GM18517 (cell line): ENCODE data around the gene FGFR2.

ENCODE experiments used
- ATAC-seq: cut with Tn5 transposase; IDR thresholded peaks from one replicate; pipeline ENCODE4 v1.9.1; 2021; ENCODE audit warnings: mild to moderate bottlenecking, moderate library complexity; ENCODE audit not compliant: unreplicated experiment

The FGFR2 gene

DNA sequence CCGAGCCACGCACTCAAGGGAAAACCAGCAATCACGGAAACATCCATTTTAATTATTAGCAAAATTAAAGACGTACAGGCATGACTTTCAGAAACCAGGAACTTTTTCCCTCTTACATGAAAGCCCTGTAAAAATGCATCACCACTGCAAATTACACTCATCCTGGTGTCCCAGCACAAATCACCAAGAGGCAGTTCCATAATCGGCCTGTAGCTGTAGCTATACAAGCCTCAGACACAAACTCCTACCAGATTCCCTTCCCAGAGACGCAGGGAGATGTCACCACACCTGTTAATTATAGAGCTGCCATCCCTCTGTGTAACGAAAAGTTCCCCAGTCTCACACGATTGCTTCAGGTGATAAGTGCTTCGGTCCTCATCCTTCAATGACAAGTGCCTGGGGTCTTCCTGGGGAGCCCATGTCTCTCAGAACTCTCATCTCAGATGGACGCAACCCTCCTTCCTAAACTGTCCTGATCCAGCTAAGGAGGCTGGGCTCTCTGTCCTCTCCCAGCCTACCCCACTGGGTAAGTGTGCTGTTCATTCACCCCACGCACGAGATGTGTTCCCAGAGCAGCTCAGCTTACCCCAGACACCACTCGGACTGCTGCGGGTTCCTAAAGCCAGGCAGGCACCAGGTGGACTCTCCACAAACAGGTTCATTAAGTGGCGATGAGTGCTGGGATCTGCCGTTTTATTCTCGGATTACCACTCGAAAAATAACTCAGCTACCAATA, 5.9 kb downstream of the FGFR2 start:
- ATAC-seq = no peak

DNA sequence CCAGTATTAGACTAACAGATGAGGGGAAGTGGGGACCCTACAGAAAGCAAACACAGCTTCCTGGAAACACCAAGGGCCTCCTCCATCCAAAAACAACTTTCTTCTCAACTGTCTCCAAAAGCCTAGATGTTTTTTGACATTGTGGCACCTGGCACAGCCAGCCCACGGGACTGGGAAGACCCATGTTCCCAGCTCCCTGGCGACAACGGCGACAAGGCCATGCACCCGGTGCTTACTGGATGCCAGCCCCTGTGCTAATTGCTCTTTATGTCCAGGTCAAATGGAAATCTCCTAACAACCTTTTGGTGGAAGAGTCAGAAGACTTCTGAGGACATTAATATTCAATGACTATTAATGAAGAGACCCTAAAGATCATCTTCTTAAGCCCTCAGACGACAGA, 7.1 kb downstream of the FGFR2 start:
- no peak for ATAC-seq

DNA sequence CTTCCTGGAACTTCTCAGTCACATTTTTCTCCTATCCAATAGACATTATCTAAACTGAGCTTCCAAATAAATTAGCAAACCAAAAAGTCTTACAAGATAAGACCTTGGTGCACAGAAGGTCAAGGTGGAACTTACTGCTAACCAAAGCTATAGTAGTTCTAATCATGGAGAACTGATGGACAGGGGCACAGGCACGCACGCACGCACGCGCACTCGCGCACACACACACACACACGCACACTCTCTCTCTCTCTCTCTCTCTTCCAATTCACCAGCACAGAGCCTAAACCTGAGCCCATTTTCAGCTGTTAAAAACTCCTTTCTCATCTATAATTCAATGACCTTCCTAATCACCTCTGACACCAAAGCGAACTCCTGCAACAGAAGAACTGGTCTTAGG, 7.5 kb downstream of the FGFR2 start:
- ATAC-seq = no peak

DNA sequence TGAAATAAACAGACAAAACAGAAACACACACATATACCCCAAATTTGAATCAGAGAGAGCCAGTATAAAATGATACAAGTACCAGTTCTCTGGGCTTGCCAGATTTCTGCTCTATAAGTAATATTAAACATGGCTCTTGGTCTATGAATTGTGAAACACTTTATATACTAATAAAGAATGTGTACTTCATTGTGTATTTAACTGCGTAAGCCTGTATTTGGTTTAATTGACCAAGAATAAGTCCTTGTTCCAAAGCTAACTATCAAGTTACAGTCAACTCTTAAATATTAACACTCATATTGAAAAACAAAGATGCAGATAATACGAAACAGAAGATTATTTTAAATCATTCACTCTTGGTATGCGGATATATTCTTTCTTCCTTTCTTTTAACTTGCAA, 8.7 kb downstream of the FGFR2 start:
- no peak for ATAC-seq

DNA sequence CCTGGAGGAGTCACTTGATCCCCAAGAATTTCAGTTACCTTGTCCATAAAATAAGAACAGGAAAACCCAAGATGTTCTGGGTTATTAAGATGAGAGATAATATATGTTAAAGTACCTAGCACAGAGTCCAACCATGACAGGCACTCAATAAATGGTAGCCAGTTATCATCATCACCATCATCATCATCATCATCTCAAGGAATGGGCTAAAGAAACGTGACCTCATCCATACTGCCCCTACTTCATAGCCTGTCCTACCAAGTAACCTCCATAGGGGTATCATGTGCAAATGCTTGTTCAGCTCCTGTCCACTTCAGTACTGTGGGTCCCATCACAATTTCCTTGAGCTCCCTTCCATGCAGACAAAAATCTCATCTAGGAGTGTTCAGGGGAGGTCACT, 14.4 kb downstream of the FGFR2 start:
- ATAC-seq = no peak

- no peak for ATAC-seq
Measured at GRCh38 chr10:121583258-121583657, 15.0 kb downstream of the FGFR2 start.

GRCh38 chr10:121580276-121581116, 17.7 kb downstream of the FGFR2 start:
- ATAC-seq = no peak

DNA sequence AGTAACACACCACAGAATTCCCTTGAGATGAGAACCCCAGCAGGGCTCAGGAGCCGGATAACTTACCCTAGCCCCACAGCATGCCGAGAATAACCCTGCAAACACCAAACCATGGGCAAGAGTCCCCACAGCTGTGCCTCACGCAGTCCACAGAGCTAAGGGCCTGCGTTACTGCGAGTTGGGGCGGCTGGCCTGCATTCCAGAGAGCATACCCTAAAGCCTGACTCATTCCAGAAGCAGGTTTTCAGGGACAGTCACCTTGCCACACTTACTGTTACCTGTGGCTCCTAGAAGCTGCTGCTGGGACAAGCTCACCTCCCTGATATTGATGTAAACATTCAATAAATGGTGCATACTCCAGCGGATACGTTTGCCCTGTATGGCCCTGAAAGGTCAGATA, 18.6 kb downstream of the FGFR2 start:
- no peak for ATAC-seq

DNA sequence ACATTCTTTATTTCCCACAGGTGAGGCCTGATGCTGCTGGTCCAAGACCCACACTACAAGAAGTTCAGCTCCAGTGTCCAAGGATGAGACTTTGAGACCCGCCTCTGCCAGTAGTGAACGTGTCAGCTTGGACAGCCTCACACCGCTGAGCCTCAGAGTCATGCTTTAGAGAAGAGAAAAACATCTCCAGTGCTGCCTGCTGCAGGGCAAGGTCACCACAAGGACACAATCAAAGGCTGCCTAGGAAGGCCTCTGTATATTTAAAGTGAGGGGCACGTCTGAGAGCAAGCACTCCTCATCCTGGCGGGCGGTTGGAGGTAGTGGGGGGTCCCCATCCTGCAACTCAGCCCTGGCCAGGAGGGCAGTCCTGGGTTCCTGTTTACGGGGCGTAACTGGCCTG, 19.3 kb downstream of the FGFR2 start:
- ATAC-seq = no peak

DNA sequence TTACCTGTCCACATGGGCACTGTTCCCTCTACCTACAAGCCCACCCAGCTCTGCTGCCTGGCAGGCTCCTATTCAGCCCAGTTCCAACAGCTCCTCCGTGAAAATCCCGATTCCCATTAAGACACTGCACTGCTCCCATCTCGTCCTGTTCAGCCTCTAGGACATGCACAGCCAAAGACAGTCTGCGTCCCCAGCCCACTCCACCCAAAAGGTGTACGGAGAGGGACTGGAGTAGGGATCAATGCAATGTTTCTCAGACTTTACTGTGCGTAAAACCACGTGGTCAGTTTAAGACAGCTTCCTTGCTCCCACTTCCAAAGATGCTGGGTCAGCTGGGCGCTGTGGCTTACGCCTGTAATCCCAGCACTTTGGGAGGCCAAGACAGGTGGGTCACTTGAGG, 19.9 kb downstream of the FGFR2 start:
- ATAC-seq = no peak

- ATAC-seq = no peak
Measured at GRCh38 chr10:121577568-121577967, 20.7 kb downstream of the FGFR2 start.

DNA sequence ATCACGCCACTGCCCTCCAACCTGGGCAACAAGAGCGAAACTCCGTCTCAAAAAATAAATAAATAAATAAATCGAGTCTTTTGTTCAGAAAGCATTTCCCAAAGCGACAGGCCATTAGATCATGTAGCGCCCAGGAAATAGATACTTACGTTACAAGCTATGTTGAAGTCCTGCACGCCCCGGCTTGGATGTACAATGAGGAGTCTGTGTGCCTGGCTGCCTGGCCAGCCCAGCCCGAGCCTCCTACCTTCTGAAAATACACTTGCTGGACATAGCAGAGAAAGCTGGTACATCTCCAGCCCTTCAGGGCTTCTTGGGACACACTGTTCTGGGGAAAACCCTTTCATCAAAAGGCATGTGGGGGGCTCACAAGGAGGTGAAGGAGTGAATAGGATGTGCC, 22.1 kb downstream of the FGFR2 start:
- ATAC-seq = no peak

GRCh38 chr10:121574519-121575166, 23.6 kb downstream of the FGFR2 start:
- no peak for ATAC-seq

DNA sequence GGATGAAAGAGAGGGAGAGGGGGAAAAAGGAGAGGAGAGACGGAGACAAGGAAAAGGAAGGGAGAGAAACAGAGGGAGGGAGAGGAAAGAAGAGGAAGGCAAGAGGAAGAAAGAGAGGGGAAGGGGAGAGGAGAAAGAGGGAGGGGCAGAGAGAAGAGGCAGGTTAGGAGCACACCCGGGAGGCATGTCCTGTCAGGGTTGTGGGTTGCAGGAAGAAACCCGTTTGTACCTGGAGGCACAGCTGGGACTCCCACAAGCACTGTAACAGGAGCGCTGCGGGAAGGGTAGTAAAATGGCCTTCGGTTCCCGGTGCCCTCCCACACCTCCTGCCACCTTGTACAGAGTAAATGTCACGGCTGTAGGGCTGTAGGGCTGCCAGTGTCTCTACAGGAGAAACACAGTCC, 24.7 kb downstream of the FGFR2 start:
- ATAC-seq = no peak

DNA sequence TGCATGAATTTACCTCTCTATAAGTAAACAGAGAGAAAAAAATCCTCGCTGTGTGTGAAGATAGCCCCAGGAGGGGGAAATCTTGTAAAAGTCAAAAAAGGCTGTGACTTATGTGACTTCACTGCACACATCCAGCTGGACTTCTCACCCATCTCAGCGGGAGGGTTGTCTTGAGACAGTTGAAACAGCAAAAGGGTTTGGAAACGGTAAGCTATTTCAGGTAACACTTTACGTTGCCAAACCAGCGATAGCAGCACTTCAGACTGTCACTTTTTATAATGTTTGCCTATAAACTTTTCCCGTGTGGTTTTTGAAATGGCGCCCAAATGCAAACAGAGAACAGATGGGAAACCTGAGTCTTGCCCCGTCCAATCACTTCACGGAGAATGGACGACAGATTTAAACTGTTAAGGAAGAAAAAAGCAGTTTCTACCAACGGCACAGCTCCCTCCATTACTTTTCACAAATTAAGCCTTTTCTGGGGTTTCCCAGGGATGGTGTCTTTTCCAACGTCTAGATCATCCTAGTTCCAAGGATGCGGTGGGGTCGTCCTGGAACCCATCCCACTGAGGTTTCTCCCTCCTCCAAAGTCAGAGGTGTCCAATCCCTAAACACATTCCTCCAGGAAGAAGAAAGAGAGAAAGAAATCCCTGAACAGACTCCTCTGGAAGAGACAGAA, 25.2 kb downstream of the FGFR2 start:
- ATAC-seq = no peak

DNA sequence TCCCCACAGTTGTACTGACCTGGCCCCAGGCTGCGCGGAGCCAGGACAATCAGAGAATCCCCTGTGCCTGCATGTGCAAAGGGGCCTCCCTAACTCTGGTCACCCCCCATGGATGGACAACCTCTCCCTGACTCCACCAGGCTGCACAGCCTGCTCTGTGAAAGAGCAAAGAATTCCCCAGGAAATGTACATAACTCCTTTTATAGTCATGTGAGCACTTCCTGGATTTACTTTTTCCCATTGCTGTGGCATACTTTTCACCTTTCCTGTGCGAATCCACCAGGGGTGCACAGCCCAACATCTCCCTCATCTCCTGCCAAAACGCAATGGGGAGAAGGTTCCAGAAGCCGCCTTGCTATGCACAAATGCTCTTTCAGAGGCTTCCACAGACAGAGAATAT, 27.9 kb downstream of the FGFR2 start:
- ATAC-seq = no peak

GRCh38 chr10:121568275-121568674, 30.0 kb downstream of the FGFR2 start:
- ATAC-seq = no peak

GRCh38 chr10:121567569-121567968, 30.7 kb downstream of the FGFR2 start:
- ATAC-seq = no peak

- ATAC-seq = no peak
Measured at GRCh38 chr10:121566755-121567154, 31.5 kb downstream of the FGFR2 start.

DNA sequence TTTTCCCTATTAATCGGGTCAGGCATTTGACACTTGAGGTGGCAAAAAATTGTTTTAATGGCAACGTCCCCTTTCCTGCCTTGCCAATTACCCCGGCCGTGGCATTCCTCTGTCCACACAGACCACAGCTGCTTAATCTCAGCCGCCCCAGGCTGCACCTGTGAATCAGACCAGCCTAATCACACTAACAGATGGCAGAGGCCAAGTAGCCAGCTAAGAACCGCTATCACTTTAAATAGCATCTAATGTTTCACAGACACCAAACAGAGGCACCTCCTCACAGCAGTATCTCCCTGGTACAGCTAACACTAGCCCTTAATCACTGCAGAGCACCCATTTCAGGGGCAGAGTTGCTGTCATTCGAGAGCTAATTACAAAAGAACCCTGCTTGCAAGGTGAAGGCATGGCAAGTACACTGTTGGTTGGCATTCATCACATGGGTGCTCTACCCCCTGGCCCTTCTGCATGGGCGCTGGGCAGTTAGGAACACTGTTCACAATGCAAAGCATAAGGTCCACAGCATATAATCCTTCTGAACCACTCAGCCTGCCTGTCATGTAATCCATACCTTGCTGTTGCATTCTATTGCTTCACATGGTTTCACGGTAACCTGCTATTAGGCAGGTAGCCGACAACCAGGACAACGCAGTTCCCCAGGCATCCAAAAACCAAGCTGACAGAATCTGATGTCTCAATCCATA, 38.8 kb downstream of the FGFR2 start:
- ATAC-seq = no peak

GRCh38 chr10:121558238-121558637, 40.0 kb downstream of the FGFR2 start:
- ATAC-seq = no peak
